Measurements from ENCODE around the gene POLR1G. TPM values are rescaled to one million over a fixed set of nuclear protein-coding genes. Genes with fewer than 3 reads are reported as not detected.
A peak's percentile ranks its signal among the peaks of the same experiment; 100 is the strongest.
"Not testable (repeated sequence)": the region's sequence is repeated elsewhere in the genome, so short reads cannot be mapped to it uniquely, and the experiment has no call there.

Gene POLR1G
- polyA plus RNA-seq, 6 donors from 2014 or later: 0.49 to 8.5 (median 3.0) TPM

DNA sequence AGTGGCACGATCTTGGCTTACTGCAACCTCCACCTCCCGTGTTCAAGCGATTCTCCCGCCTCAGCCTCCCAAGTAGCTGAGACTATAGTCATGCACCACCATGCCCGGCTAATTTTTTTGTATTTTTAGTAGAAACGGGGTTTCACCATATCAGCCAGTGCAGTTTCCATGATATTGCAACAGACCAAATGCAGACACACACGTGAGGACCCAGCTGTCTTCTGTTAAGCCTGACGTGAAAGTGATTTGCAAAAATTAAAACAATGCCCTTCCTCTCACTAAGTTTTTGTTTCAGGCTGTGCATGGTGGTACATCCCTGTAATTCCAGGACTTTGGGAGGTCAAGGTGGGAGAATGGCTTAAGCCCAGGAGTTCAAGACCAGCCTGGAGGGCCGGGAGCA, 24.6 kb downstream of the POLR1G start:
- H3K4me3 Mint-ChIP-seq: peak overlapping the region in 2 of 8 donors; percentile 6 to 21

DNA sequence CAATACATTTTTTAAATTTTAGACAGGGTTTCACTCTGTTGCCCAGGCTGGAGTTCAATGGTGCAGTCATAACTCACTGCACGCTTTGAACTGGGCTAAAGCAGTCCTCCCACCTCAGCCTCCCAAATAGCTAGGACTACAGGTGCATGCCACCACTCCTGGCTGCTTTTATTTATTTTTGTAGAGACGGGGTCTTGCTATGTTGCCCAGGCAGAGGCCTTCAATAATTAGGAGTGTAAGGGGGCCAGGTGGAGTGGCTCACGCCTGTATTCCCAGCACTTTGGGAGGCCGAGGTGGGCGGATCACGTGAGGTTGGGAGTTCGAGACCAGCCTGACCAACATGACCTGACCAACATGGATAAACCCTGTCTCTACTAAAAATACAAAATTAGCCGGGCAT, 26.1 kb downstream of the POLR1G start:
- not testable (repeated sequence) for H3K27me3 Mint-ChIP-seq; DNase-seq; H3K4me3 Mint-ChIP-seq; H3K4me1 Mint-ChIP-seq; ATAC-seq (ENCODE audit: low read depth in 2 of 2); H3K36me3 Mint-ChIP-seq; H3K9me3 Mint-ChIP-seq; H3K27ac Mint-ChIP-seq

More for the DNA sequence above, 24.6 kb downstream of the POLR1G start:
- not testable (repeated sequence) for DNase-seq; H3K9me3 Mint-ChIP-seq; ATAC-seq (ENCODE audit: low read depth in 2 of 2); H3K27ac Mint-ChIP-seq; H3K36me3 Mint-ChIP-seq
- peaks cover 8 to 14% (median 10%) of the 10 kb centered on the region in 3 donors for H3K4me1 Mint-ChIP-seq
- peaks cover 4 to 19% (median 8%) of the 10 kb centered on the region in 3 donors for H3K27me3 Mint-ChIP-seq

DNA sequence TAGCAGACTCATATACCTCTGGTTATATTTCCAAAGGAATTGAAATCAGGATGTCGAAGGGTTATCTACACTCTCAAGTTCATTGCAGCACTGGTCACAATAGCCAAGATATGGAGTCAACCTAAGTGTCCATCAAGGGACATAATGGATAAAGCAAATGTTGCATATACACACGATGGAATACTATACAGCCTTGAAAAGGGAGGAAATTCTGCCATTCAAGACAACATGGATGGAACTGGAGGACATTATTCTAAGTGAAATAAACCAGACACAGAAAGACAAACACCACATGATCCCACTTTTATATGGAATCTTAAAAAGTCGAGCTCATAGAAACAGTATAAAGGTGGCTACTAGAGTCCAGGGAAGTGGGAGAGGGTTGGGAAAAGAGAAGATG, 30.9 kb downstream of the POLR1G start:
- no peaks in the 10 kb centered on the region for H3K36me3 Mint-ChIP-seq

DNA sequence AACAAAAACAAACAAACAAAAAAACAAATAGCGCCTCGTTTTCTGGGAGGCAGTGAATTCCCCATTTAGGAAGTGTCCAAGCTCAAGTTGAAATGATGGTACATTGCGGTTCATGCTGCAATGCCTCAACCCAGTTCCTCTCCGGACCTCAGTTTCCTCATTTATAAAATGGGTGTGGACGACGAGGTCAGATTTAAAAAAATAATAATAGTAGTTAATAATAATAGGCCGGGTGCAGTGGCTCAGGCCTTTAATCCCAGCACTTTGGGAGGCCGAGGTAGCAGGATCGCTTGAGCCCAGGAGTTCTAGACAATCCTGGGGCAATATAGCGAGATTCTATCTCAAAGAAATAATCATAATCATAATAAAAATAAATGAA, 32.7 kb downstream of the POLR1G start:
- Mint-ChIP-seq H3K4me3 (peak overlapping the region; percentile 54 to 87 (median 78)), H3K27ac (peak overlapping the region in 2 of 6 donors; percentile 41 to 69), H3K4me1 (peaks cover 28 to 34% (median 30%) of the 10 kb centered on the region in 3 donors), H3K9me3 (no peaks in the 10 kb centered on the region), H3K27me3 (no peaks in the 10 kb centered on the region), H3K36me3 (no peaks in the 10 kb centered on the region)
- ATAC-seq (ENCODE audit: low read depth in 2 of 2) (no peak), DNase-seq (no peak)

More for the DNA sequence above, 30.9 kb downstream of the POLR1G start:
- Mint-ChIP-seq H3K4me3 (peak overlapping the region in 2 of 8 donors; percentile 25 to 71), H3K27me3 (no peaks in the 10 kb centered on the region), H3K4me1 (peaks cover 12 to 16% (median 15%) of the 10 kb centered on the region in 3 donors), H3K9me3 (no peaks in the 10 kb centered on the region), H3K27ac (no peak overlapping the region)
- ATAC-seq (ENCODE audit: low read depth in 2 of 2) (no peak), DNase-seq (no peak)

DNA sequence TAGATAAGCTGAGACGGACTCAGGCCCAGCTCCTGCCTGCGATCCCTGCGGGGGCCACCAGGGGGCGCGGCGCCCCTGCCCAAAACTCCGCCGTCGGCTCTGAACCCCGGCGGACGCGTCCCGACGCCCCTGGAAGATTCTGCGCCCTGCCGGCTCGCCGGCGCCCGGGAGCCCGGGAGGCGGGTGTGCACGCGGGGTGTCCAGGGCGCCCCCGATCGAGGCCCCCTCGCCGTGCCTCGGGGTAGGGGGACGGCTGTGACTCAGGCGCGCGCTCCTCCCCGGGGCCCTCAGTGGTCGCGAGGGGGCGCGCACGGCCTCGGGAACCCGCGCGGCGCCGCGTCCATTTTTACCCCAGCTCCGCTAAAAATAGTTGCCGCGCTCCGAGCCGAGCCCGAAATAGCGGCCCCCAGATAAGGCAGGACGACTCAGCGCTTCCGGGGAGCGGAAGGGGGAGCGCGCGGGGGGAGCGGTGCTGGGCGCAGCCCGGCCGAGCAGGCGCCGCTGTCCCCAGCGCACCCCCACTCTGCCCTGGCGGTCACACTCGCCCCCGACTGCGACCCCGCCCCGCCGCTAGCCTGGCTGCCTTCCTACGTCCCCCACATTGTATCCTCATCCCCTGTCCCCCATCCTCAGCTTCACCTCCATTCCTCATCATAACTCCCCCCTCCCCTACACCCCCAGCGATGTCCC, 33.3 kb downstream of the POLR1G start:
- ATAC-seq (ENCODE audit: low read depth in 2 of 2): peak; percentile 44 to 47
- Mint-ChIP-seq H3K9me3 (no peaks in the 10 kb centered on the region), H3K4me3 (peak overlapping the region; percentile 54 to 89 (median 82)), H3K4me1 (peaks cover 33 to 39% (median 34%) of the 10 kb centered on the region in 3 donors), H3K27ac (peak overlapping the region; percentile 82 to 96 (median 94)), H3K36me3 (no peaks in the 10 kb centered on the region), H3K27me3 (no peaks in the 10 kb centered on the region)
- DNase-seq: peak; percentile 89

DNA sequence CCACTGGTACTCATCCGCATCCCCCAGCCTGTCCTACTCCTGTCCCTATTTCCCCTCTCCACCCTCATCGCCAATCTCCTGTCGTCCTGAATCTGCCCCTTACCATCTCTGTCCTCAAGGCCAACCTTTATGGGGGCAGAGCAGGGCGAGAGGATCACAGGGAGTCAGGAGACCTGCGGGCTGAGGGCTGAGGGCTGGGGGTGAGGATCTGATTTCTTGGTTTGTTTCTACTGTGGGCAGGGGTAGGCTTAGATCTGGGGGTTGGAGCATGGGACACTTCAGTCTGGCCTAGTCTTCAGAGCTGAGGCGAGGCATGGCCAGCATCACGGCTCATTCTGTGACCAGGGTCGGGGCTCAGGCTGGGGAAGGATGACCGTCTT, 33.8 kb downstream of the POLR1G start:
- peaks cover 35 to 43% (median 40%) of the 10 kb centered on the region in 3 donors for H3K4me1 Mint-ChIP-seq
- no peaks in the 10 kb centered on the region for H3K36me3 Mint-ChIP-seq
- no peaks in the 10 kb centered on the region for H3K27me3 Mint-ChIP-seq
- H3K27ac Mint-ChIP-seq: peak overlapping the region; percentile 82 to 96 (median 94)
- DNase-seq (no peak), ATAC-seq (ENCODE audit: low read depth in 2 of 2) (no peak)
- no peaks in the 10 kb centered on the region for H3K9me3 Mint-ChIP-seq
- peak overlapping the region; percentile 54 to 89 (median 82) for H3K4me3 Mint-ChIP-seq

DNA sequence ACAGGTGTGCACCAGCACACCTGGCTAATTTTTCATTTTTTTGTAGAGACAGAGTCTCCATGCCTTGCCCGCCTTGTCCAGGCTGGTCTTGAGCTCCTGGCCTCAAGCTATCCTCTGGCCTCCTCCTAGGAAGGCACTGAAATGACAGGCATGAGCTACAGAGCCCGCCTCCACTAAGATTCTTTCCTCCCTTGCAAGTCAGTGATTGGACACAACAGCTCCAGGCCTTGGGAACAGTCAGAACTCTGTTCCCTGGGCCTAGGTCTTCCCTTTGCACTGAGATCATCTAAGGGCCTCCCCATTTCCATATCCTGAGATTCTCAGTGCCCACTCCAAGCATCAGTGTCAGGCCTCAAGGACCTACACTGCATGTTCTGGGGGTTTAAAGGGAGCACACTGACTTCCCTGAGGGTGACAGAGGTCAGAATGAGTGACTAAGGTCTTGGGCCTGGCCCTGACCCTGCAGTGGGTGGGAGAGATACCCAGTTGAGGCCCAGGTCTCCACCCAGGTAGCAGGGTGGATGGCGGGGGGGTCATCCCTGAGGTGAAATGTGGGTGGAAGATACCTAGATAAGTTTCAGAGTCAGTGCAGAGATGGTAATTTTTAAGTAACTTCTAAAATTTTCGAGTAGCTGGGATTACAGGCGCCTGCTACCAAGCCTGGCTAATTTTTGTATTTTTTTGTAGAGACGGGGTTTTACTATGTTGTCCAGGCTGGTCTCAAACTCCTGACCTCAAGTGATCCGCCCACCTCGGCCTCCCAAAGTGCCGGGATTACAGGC, 34.6 kb downstream of the POLR1G start:
- ATAC-seq (ENCODE audit: low read depth in 2 of 2) (no peak), DNase-seq (no peak)
- Mint-ChIP-seq H3K4me1 (peaks cover 41 to 50% (median 46%) of the 10 kb centered on the region in 3 donors), H3K27me3 (no peaks in the 10 kb centered on the region), H3K27ac (peak overlapping the region; percentile 41 to 96 (median 88)), H3K36me3 (no peaks in the 10 kb centered on the region), H3K9me3 (no peaks in the 10 kb centered on the region), H3K4me3 (peak overlapping the region; percentile 54 to 89 (median 82))

DNA sequence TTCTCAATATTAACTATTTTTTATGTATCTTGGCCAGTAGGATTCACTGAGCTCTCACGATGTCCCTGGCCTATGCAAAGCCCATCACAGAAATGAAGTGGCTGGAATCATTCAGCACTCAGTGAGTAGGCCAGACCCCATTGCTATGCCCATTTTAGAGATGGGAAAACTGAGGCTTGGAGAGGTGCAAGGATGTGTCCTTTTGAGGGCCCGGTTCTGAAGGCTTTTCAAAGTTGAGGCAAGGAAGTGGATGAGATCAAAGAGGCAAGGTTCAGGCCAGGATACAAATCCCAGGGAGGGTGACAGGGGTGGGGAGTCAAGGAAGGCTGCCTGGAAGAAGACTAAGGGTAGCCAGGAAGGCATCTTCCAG, 35.9 kb downstream of the POLR1G start:
- DNase-seq: no peak
- Mint-ChIP-seq H3K4me1 (peaks cover 45 to 57% (median 51%) of the 10 kb centered on the region in 3 donors), H3K36me3 (no peaks in the 10 kb centered on the region)

DNA sequence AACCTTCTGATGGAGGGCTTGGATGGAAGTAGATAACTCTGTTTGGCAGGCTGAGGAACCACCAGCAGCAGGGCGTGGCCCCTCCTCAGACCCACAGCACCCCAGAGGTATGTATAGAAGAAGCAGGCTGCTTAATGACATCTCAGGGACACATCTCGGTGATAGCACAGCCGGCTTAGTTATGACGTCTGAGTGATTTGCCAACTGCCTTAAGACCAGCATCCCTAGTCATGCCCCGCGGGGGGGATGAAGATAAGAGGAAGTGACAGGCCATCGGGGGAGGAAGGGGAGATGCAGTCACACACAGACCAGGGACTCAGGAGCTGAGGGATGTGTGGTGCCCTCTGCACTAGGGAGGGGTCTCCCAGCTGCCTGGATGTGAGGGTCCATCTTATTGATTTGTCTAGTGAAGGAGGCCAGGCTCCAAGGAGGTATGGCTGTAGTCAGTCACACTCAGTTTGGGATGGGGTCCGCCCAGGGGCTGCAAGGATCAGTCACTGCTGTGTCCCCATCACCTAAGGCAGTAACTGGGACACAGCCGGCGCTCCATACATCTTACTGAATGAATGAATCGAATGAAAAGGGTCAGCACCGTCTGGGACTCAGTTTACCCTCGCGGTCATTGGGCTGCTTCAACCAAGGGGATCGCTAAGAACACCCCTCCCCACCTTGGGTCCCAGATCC, 36.5 kb downstream of the POLR1G start:
- ATAC-seq (ENCODE audit: low read depth in 2 of 2) (peak; percentile 62 to 66), DNase-seq (peak; percentile 87)
- H3K4me3 Mint-ChIP-seq: peak overlapping the region; percentile 79 to 94 (median 88)
- no peaks in the 10 kb centered on the region for H3K27me3 Mint-ChIP-seq
- peaks cover 48 to 61% (median 54%) of the 10 kb centered on the region in 3 donors for H3K4me1 Mint-ChIP-seq
- H3K36me3 Mint-ChIP-seq: no peaks in the 10 kb centered on the region
- peak overlapping the region; percentile 91 to 99 (median 96) for H3K27ac Mint-ChIP-seq
- no peaks in the 10 kb centered on the region for H3K9me3 Mint-ChIP-seq

More for the DNA sequence above, 35.9 kb downstream of the POLR1G start:
- Mint-ChIP-seq H3K9me3 (no peaks in the 10 kb centered on the region), H3K27ac (peak overlapping the region; percentile 91 to 99 (median 96)), H3K27me3 (no peaks in the 10 kb centered on the region), H3K4me3 (peak overlapping the region in 7 of 8 donors; percentile 79 to 94 (median 87))
- no peak for ATAC-seq (ENCODE audit: low read depth in 2 of 2)

DNA sequence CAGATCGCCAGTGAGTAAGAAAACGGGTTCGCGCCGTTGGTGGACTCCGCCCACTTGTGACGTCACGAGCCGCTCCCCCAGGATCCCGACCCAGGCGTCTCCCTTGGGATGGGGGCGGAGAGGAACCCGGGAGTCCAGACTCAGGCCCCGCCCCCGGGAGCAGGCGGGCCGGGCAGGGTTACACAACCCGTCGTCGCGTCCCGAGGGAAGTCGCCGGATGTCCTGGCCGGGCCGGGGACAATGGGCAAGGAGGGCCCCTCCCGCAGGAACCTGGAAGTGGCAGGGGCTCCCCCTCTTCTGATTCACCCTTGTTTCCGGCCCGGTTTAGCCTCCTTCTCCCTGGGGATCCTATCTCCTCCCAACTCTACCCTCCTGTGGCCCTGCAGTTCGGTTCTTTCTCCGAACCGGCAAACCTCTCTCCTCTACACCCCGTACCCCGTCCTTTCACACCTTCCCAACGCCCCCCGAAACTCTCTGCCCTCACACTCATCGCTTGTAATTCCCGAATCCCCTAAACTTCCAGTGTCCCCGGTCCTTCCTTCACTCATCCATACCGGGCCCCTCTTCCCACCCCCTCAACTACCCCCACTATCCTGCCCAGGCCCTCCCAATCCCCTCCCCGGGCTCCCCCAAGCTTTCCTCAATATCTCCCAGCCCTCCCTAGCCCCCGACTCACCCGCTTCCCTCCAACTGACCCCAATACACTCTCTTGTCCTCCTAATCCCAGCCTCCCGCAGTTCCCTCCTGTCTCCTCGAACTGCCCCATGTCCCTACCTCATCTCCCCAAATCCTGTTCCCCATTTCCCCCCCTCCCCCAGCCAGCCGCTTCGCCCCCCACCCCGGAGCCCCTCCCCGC, 37.2 kb downstream of the POLR1G start:
- Mint-ChIP-seq H3K4me1 (peaks cover 50 to 66% (median 57%) of the 10 kb centered on the region in 3 donors), H3K9me3 (no peaks in the 10 kb centered on the region), H3K27ac (peak overlapping the region; percentile 91 to 99 (median 97)), H3K27me3 (no peaks in the 10 kb centered on the region), H3K4me3 (peak overlapping the region; percentile 79 to 94 (median 90)), H3K36me3 (no peaks in the 10 kb centered on the region)
- DNase-seq (peak; percentile 73), ATAC-seq (ENCODE audit: low read depth in 2 of 2) (peak; percentile 7 to 9)

DNA sequence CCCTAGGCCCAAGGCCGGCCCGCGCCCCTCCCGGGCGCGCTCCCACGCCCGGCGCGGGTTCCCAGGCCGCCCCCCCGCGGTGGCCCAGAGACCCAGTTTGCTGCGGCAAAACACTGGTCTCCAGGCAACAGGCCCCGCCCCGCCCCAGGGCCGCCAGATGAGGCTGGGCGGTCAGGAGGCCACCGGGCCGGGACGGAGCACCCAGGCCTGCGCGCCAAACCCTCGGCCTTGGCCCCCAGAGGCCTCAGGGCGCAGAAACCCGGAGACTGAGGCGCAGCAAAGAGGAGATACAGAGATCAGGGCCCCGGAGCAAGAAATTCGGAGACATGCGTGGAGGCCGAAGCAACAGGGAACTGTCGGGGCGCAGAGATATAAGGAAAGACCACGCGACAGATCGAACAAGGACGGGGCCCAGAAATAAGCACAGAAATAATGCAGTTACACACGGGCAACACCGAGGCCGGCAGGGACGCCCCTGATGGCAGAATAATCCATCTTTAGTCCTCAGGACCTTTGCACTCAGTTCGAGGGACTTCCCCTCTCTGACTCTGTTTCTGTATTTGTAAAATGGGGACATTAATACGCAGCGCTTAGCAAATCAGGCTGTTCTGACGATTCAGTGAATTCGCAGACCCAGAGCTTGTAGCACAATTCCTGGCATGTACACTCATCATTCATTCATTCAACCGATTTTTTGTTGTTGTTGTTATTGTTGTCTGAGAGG, 38.0 kb downstream of the POLR1G start:
- H3K9me3 Mint-ChIP-seq: no peaks in the 10 kb centered on the region
- no peaks in the 10 kb centered on the region for H3K27me3 Mint-ChIP-seq
- H3K27ac Mint-ChIP-seq: peak overlapping the region; percentile 91 to 98 (median 96)
- DNase-seq (peak; percentile 96), ATAC-seq (ENCODE audit: low read depth in 2 of 2) (peak; percentile 54 to 57)
- peak overlapping the region; percentile 79 to 91 (median 88) for H3K4me3 Mint-ChIP-seq
- peaks cover 56 to 70% (median 63%) of the 10 kb centered on the region in 3 donors for H3K4me1 Mint-ChIP-seq
- H3K36me3 Mint-ChIP-seq: no peaks in the 10 kb centered on the region

DNA sequence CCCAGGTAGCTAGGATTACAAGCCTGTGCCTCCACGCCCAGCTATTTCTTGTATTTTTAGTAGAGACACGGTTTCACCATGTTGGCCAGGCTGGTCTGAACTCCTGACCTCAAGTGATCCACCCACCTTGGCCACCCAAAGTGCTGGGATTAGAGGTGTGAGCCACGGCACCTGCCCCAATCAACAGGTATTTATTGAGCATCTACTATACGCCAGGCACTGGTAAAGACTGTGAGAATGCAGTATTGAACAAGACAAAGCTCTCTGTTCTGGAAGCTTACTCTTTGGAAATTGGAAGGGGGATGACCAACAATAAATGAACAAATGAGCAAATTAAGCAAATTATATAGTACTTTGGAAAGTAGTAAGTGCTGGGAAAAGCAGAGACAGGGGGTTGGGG, 38.7 kb downstream of the POLR1G start:
- peak overlapping the region in 6 of 8 donors; percentile 79 to 90 (median 88) for H3K4me3 Mint-ChIP-seq
- no peak for ATAC-seq (ENCODE audit: low read depth in 2 of 2)

More for the DNA sequence above, 38.7 kb downstream of the POLR1G start:
- H3K27ac Mint-ChIP-seq: peak overlapping the region; percentile 51 to 98 (median 96)
- H3K27me3 Mint-ChIP-seq: no peaks in the 10 kb centered on the region
- DNase-seq: no peak
- peaks cover 56 to 75% (median 68%) of the 10 kb centered on the region in 3 donors for H3K4me1 Mint-ChIP-seq
- no peaks in the 10 kb centered on the region for H3K36me3 Mint-ChIP-seq
- H3K9me3 Mint-ChIP-seq: no peaks in the 10 kb centered on the region
